HepG2 (cell line): ENCODE measurements around the gene THADA. TPM values are rescaled to one million over a fixed set of nuclear protein-coding genes. Genes with fewer than 3 reads are reported as not detected.
A peak's percentile ranks its signal among the peaks of the same experiment; 100 is the strongest.
"Not testable (repeated sequence)": the region's sequence is repeated elsewhere in the genome, so short reads cannot be mapped to it uniquely, and the experiment has no call there.

Experiments used
- ATAC-seq: fragments of 200-7000 bp; cut with Tn5 transposase; 3 replicates; pipeline ENCODE4 v1.9.1; 2020; ENCODE audit warnings: mild to moderate bottlenecking, moderate library complexity
- BruUV-seq: library from RNA; stranded (reverse); fragments of 400-500 nt; replicated peaks from 2 replicates; lab custom pipeline; 2021; lab: Mats Ljungman, UMichigan
- CTCF ChIA-PET: fragments of 300-600 bp; formaldehyde crosslinking; extraction: SDS; loops from one replicate; lab custom pipeline; 2021; ENCODE audit warnings: low total read pairs, inconsistent platforms, low intra/inter-chr PET ratio; lab: Yijun Ruan, JAX
- POLR2A ChIA-PET: fragments of 350-600 bp; sonication (Branson Sonifier 250); formaldehyde crosslinking; loops from one replicate; lab custom pipeline; 2020; ENCODE audit warnings: antibody characterized with exemption, inconsistent platforms; lab: Yijun Ruan, JAX
- DNase-seq: peaks from one replicate; pipeline ENCODE4 v3.0.0-alpha.2; 2015; ENCODE audit warnings: low spot score
- FAIRE-seq: peaks from 3 replicates; lab custom pipeline; 2011; peaks lifted over from hg19 to GRCh38; lab: Jason Lieb, UNC
- H2AFZ ChIP-seq: one replicate; pipeline ENCODE4 v1.6.1; 2011; ENCODE audit warnings: low read length, inconsistent platforms
- H3K27ac ChIP-seq: fragments of 300-600 bp; 3 replicates; pipeline ENCODE4 v1.8.0; 2011; ENCODE audit warnings: mixed run types, mild to moderate bottlenecking, mixed read lengths, low read length, inconsistent platforms; ENCODE audit not compliant: insufficient read depth; ENCODE audit errors: extremely low read length
- H3K27me3 ChIP-seq, 2 experiments: fragments of 200-600 bp in 1 of 2; 2 replicates in 1 of 2; 3 replicates in 1 of 2; pipeline versions ENCODE4 v1.6.0 to v1.8.0; 2011; ENCODE audit warnings: low read length in 2 of 2, mild to moderate bottlenecking in 2 of 2, moderate library complexity in 2 of 2, inconsistent platforms in 1 of 2; ENCODE audit not compliant: insufficient read depth in 2 of 2, control insufficient read depth in 1 of 2
- H3K36me3 ChIP-seq, 2 experiments: fragments of 200-600 bp in 1 of 2; replicated peaks in 1 of 2; 2 replicates in 1 of 2; 3 replicates in 1 of 2; pipeline versions ENCODE4 v1.5.1 to v1.8.0; 2011; ENCODE audit warnings: low read length in 2 of 2, inconsistent platforms in 1 of 2; ENCODE audit not compliant: insufficient read depth in 2 of 2, control insufficient read depth in 1 of 2
- H3K4me1 ChIP-seq: 2 replicates; pipeline ENCODE4 v1.5.1; 2012; ENCODE audit warnings: low read length, inconsistent platforms; ENCODE audit not compliant: insufficient read depth
- H3K4me2 ChIP-seq: 2 replicates; pipeline ENCODE4 v1.6.0; 2011; ENCODE audit warnings: low read depth, low read length, inconsistent platforms
- H3K4me3 ChIP-seq, 3 experiments: fragments of 200-600 bp in 1 of 3; sonication (generic), shearing (Covaris generic) in 1 of 3; replicated peaks in 1 of 3; 2 replicates each; pipeline ENCODE4 v1.5.1; 2011 to 2016; ENCODE audit warnings: low read length in 3 of 3, inconsistent platforms in 2 of 3, low read depth in 2 of 3, mild to moderate bottlenecking in 2 of 3, control low read depth in 1 of 3, mixed read lengths in 1 of 3; ENCODE audit not compliant: insufficient read depth in 1 of 3
- H3K79me2 ChIP-seq: one replicate; pipeline ENCODE4 v1.6.1; 2011; ENCODE audit warnings: low read length, inconsistent platforms; ENCODE audit not compliant: insufficient read depth
- H3K9ac ChIP-seq: 2 replicates; pipeline ENCODE4 v1.6.0; 2011; ENCODE audit warnings: mild to moderate bottlenecking, low read depth, low read length, inconsistent platforms; ENCODE audit not compliant: insufficient read depth
- H3K9me3 ChIP-seq: 2 replicates; pipeline ENCODE4 v1.5.1; 2012; ENCODE audit warnings: mild to moderate bottlenecking, low read length
- H4K20me1 ChIP-seq: 2 replicates; pipeline ENCODE4 v1.6.0; 2011; ENCODE audit warnings: inconsistent platforms, mild to moderate bottlenecking, low read length, moderate library complexity; ENCODE audit not compliant: insufficient read depth
- ATF1 ChIP-seq: IDR thresholded peaks from 2 replicates; pipeline ENCODE4 v1.6.1; 2016; ENCODE audit warnings: mild to moderate bottlenecking, control low read depth
- DNMT1 ChIP-seq: sonication (generic); formaldehyde crosslinking; IDR thresholded peaks from 2 replicates; pipeline ENCODE4 v1.5.1; 2020; ENCODE audit warnings: mild to moderate bottlenecking, missing genetic modification reagents
- ELF4 ChIP-seq: sonication (generic); formaldehyde crosslinking; IDR thresholded peaks from 2 replicates; pipeline ENCODE4 v1.5.0; 2020; ENCODE audit warnings: missing genetic modification reagents, mild to moderate bottlenecking, moderate library complexity, borderline replicate concordance
- FOSL2 ChIP-seq: sonication (generic); formaldehyde crosslinking; IDR thresholded peaks from 2 replicates; pipeline ENCODE4 v1.4.0; 2020; ENCODE audit warnings: missing genetic modification reagents
- SETDB1 ChIP-seq: sonication (generic); formaldehyde crosslinking; IDR thresholded peaks from 2 replicates; pipeline ENCODE4 v1.5.1; 2020; ENCODE audit warnings: missing genetic modification reagents, mild to moderate bottlenecking, borderline replicate concordance
- ZMYM2 ChIP-seq: sonication (generic); formaldehyde crosslinking; IDR thresholded peaks from 2 replicates; pipeline ENCODE4 v1.8.0; 2022; ENCODE audit warnings: mild to moderate bottlenecking, missing genetic modification reagents
- WGBS: methylation state at CpG from one replicate; pipeline ENCODE4 v1.1.6; 2017; ENCODE audit warnings: low lambda C conversion rate; 5-methylcytosine and 5-hydroxymethylcytosine counted together
- in situ Hi-C: cut with HindIII; loops from 2 replicates; pipeline ENCODE4 v1.10.0; 2017; ENCODE audit warnings: low pct_unique_long_range_greater_than_20kb; ENCODE audit not compliant: extremely low pct_ligation_motif_present
- intact Hi-C: fragments of 100-400 bp; cut with micrococcal nuclease; formaldehyde crosslinking; loops from one replicate; pipeline ENCODE4 v1.10.0; 2022; ENCODE audit not compliant: unreplicated experiment
- polyA plus RNA-seq, 8 experiments: library from polyadenylated mRNA; depleted of rRNA in 3 of 8; stranded (reverse) in 7 of 8; unstranded in 1 of 8; fragments of >200 nt; fragmentation: Illumina TruSeq in 4 of 8; extraction: Trizol in 4 of 8; gene quantifications; 2 replicates each; pipeline versions ENCODE4 v1.2.1 to v1.2.3, GENCODE V29; 2011 to 2016; ENCODE audit warnings: low read depth in 4 of 8, missing spikeins in 1 of 8, mixed read lengths in 1 of 8; ENCODE audit not compliant: insufficient read depth in 1 of 8
- total RNA-seq, 5 experiments: library from RNA; depleted of rRNA; stranded (reverse); fragments of >200 nt; fragmentation: Illumina TruSeq; extraction: Trizol; gene quantifications; 2 replicates each; pipeline ENCODE4 v1.2.3, GENCODE V29; 2016; ENCODE audit warnings: low read depth in 1 of 5
- TF ChIP-seq, protein P1 (sequence below): sonication (generic); formaldehyde crosslinking; IDR thresholded peaks from 2 replicates; pipeline ENCODE4 v1.4.0; 2020; ENCODE audit warnings: missing genetic modification reagents

The THADA gene
- total and polyA plus RNA-seq, 2 of the 13 experiments (the other 11 are each of a cell fraction or from before 2014, with no cell fraction given) = 12.7 to 21.7 TPM

DNA sequence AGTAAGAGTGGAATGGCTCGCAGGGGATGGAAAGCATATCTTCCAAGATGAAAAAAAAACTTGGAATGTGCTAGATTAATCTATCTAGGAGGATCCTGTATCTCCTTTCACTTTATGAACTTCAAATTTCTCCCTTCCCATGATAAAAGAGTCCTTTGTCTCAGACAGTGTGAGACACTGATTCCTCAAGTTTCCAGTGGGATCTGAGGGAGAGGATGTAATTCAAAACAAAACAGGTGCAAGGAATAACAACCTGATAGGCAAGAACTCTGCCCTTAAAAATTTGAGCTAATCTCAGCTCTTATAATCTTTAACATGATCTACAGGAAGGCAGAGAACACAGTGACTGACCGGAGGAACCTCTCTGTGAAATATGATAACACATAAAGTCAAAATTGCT lies 207.5 kb downstream of the THADA start:
- Histone ChIP-seq H3K9ac (no peak overlapping the region), H3K4me2 (no peak overlapping the region), H3K79me2 (no peaks in the 10 kb centered on the region), H3K9me3 (no peaks in the 10 kb centered on the region), H3K4me3 (no peak overlapping the region), H3K36me3 (no peaks in the 10 kb centered on the region; a peak in 1 of 5 replicates), H4K20me1 (no peaks in the 10 kb centered on the region), H3K27ac (no peak overlapping the region), H2AFZ (no peak overlapping the region), H3K27me3 (no peaks in the 10 kb centered on the region), H3K4me1 (peaks cover 52% of the 10 kb centered on the region)
- ChIA-PET CTCF (no interaction called here), POLR2A (interaction anchor here (1.1 to 2.5 kb wide), 4 partner anchors 8 to 161 kb away, joined by 4 to 14 read pairs (median 11); partner anchors contain the start of gene ZFP36L2)
- no peak for DNase-seq
- FAIRE-seq = no peak
- TF ChIP-seq ELF4 = no peak
- TF ChIP-seq DNMT1 (CRISPR knock-in tag) = no peak
- TF ChIP-seq ATF1 (CRISPR knock-in tag) = 0 out of 2 replicates have a peak, but pooled peaks have one; percentile 14
- TF ChIP-seq ZMYM2 (CRISPR knock-in tag) = no peak
- TF ChIP-seq, protein P1, sequence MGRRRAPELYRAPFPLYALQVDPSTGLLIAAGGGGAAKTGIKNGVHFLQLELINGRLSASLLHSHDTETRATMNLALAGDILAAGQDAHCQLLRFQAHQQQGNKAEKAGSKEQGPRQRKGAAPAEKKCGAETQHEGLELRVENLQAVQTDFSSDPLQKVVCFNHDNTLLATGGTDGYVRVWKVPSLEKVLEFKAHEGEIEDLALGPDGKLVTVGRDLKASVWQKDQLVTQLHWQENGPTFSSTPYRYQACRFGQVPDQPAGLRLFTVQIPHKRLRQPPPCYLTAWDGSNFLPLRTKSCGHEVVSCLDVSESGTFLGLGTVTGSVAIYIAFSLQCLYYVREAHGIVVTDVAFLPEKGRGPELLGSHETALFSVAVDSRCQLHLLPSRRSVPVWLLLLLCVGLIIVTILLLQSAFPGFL (CRISPR knock-in tag) = no peak
- intact Hi-C loops (no loop called here), in situ Hi-C loops (no loop called here)
- ATAC-seq = no peak
- BruUV-seq = no TSS peak
- WGBS = 98% methylated on average over 2 of the region's 2 CpGs

DNA sequence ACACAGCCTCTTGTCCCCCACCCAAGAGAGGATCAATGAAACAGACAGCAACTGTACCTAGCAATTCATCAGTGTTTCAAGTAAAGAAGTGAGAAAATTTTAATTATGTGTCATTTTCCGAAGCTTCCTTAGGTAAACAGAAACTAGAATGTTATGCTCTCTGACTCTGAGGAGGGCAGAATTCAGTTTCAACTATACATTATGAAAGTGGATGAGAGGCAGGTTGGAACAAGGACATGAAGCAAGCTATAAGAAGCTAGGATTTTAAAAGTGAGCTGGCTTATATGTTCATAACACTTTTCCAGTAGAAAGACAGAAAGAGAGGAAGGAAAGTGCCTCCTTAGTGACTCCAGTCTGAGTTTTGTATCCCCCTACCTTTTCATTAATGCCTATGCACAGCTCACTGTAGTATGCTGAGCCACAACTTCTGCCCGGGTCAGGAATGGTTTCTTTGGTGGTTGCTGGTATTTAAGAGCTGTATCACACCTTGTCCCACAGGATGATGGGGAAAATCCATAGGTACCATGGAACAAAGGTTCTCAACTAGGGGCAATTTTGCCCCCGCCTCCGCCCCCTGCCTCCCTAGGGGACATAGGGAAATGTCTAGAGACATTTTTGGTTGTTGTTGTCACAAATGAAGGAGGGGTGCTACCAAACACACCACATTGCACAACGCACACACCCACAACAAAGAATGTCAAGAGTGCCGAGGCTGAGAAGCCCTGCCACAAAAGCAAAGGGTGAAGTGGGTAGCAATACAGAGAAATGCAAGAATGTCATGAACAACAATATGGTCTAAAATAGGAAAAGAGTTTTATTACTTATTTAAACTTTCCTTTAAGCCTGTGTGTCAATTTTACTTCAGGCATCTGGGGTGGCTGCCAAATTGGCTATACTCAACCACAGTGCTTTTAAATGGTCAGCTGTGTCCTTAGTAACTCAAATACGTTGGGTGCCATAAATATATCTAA lies 208.5 kb downstream of the THADA start:
- no peak for ATAC-seq
- Histone ChIP-seq H3K4me1 (peaks cover 52% of the 10 kb centered on the region), H3K9ac (no peak overlapping the region), H3K4me3 (no peak overlapping the region), H3K9me3 (no peaks in the 10 kb centered on the region), H3K36me3 (no peaks in the 10 kb centered on the region; a peak in 1 of 5 replicates), H3K27ac (peak overlapping the region; percentile 2), H3K27me3 (no peaks in the 10 kb centered on the region), H4K20me1 (no peaks in the 10 kb centered on the region), H2AFZ (no peak overlapping the region), H3K4me2 (no peak overlapping the region), H3K79me2 (no peaks in the 10 kb centered on the region)
- in situ Hi-C loops = no loop called here
- intact Hi-C loops = no loop called here
- BruUV-seq = no TSS peak
- WGBS = 91% methylated on average over 7 of the region's 7 CpGs
- FAIRE-seq = no peak
- no peak for DNase-seq
- ChIA-PET CTCF (no interaction called here), POLR2A (no interaction called here)
- no peak for TF ChIP-seq FOSL2 (CRISPR knock-in tag)
- peak; percentile 68; the same call in 1 of the 2 replicates for TF ChIP-seq SETDB1 (CRISPR knock-in tag)

DNA sequence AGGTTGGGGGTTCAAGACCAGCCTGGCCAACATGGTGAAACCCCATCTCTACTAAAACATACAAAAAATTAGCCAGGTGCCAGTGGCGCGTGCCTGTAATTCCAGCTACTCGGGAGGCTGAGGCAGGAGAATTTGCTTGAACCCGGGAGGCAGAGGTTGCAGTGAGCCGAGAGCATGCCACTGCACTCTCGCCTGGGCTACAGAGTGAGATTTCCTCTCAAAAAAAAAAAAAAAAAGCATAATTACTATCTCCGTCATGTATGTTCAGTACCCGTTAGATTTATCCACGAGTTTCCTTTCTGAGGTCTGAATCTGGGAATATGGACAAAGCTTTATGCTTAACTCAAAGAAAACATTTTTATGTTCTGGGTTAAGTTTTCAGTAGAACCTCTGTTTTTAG lies 209.2 kb downstream of the THADA start:
- H2AFZ ChIP-seq, H3K4me3 ChIP-seq, in situ Hi-C loops, DNase-seq, H3K4me2 ChIP-seq, H3K36me3 ChIP-seq, BruUV-seq, H3K27ac ChIP-seq, H3K9ac ChIP-seq, H3K79me2 ChIP-seq, POLR2A ChIA-PET, FAIRE-seq, H3K9me3 ChIP-seq, H4K20me1 ChIP-seq, ATAC-seq, H3K27me3 ChIP-seq, intact Hi-C loops, CTCF ChIA-PET: not testable (repeated sequence)
- peaks cover 51% of the 10 kb centered on the region for H3K4me1 ChIP-seq
- WGBS = 95% methylated on average over 9 of the region's 9 CpGs
